GM06990 (cell line): ENCODE measurements around the gene GAB3.
"Not testable (repeated sequence)": the region's sequence is repeated elsewhere in the genome, so short reads cannot be mapped to it uniquely, and the experiment has no call there.

Experiments
- DNase-seq: peaks from one replicate; pipeline ENCODE4 v3.0.0-alpha.2; 2011; ENCODE audit not compliant: insufficient read length; ENCODE audit errors: extremely low read depth
- H3K27me3 ChIP-seq: replicated peaks from 2 replicates; pipeline ENCODE4 v1.6.0; 2011; ENCODE audit warnings: low read length; ENCODE audit not compliant: control insufficient read depth, insufficient read depth
- H3K36me3 ChIP-seq: 2 replicates; pipeline ENCODE4 v1.5.1; 2011; ENCODE audit warnings: low read length; ENCODE audit not compliant: control insufficient read depth, insufficient read depth
- H3K4me3 ChIP-seq: replicated peaks from 2 replicates; pipeline ENCODE4 v1.5.1; 2011; ENCODE audit warnings: low read depth, mild to moderate bottlenecking, control low read depth, low read length
- CTCF ChIP-seq: IDR thresholded peaks from 2 replicates; pipeline ENCODE4 v1.5.1; 2011; ENCODE audit warnings: low read length, control low read depth, mild to moderate bottlenecking, inconsistent platforms; ENCODE audit not compliant: insufficient read depth, poor library complexity, severe bottlenecking

Gene GAB3

DNA sequence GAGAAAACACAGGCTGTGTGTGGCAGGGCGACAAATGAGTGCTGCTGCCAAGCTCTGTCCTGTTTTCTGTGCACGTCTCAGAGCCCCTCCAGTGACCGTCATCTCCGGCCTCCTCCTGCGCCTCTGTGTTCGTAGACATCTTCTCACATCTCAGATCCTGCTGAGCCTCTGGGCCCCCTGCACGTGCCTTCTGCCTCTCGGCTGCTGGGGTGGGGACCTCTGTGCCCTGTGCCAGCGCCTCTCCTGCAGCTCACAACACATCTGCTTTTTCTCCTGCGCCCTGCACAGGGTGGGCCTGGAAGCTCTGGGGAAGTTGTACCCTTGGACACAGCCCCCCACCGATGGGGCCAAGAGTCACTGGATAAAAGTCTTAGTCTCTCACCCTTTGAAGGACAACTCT, 95.1 kb downstream of the GAB3 start:
- Histone ChIP-seq H3K4me3 (no peak overlapping the region), H3K27me3 (no peaks in the 10 kb centered on the region), H3K36me3 (no peaks in the 10 kb centered on the region)
- no peak for TF ChIP-seq CTCF
- DNase-seq, result no peak

GRCh38 chrX:154655346-154655745, 95.5 kb downstream of the GAB3 start:
- Histone ChIP-seq H3K4me3 (no peak overlapping the region), H3K36me3 (no peaks in the 10 kb centered on the region), H3K27me3 (no peaks in the 10 kb centered on the region)
- no peak for DNase-seq
- no peak for TF ChIP-seq CTCF

DNA sequence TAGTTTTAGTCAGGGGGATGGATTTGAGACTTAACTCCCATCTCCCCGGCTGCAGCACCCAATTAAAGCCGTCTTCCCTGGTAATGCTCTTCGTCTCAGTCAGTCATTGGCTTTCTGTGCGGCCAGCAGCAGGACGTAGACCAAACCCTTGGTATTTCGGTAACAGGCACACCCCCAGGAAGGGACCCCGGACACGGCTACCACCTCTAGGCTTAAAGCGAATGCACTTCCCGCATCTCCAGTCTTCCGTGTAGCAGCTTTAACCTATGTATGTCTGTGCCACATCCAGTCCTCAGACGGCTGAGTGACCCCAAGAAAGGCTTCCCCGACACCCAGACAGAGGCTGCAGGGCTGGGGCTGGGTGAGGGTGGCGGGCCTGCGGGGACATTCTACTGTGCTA, 96.0 kb downstream of the GAB3 start:
- H3K27me3 ChIP-seq, result no peaks in the 10 kb centered on the region
- H3K4me3 ChIP-seq, result no peak overlapping the region
- TF ChIP-seq CTCF, result no peak
- no peak for DNase-seq
- H3K36me3 ChIP-seq, result no peaks in the 10 kb centered on the region

GRCh38 chrX:154654372-154654771, 96.5 kb downstream of the GAB3 start:
- H3K27me3 ChIP-seq, result no peaks in the 10 kb centered on the region
- TF ChIP-seq CTCF, result no peak
- no peaks in the 10 kb centered on the region for H3K36me3 ChIP-seq
- H3K4me3 ChIP-seq, result no peak overlapping the region
- no peak for DNase-seq

- H3K4me3 ChIP-seq, DNase-seq, H3K27me3 ChIP-seq, H3K36me3 ChIP-seq: not testable (repeated sequence)
These were observed 97.5 kb downstream of the GAB3 start, which contains the start of gene CTAG2 for GRCh38 chrX:154653413-154653812. CTAG2 (minus strand) TSS chrX:154653579; CDS start chrX:154653515, 64 bp downstream.

- Histone ChIP-seq H3K27me3 (no peaks in the 10 kb centered on the region), H3K36me3 (no peaks in the 10 kb centered on the region), H3K4me3 (no peak overlapping the region)
- TF ChIP-seq CTCF, result no peak
- DNase-seq, result no peak
These were observed 97.9 kb downstream of the GAB3 start for GRCh38 chrX:154653048-154653401.
